ENCODE data around the gene FAU. TPM values are rescaled to one million over a fixed set of nuclear protein-coding genes. Genes with fewer than 3 reads are reported as not detected.

FAU gene
- total RNA-seq, 4 donors from 2014 or later = 524 to 2,189 (median 600) TPM

GRCh38 chr11:65133724-65134123, 11.8 kb upstream of the FAU start:
- WGBS, 2 donors = 1 to 2% methylated on average over 20 of the region's 20 CpGs
- peak in 1 of 2 donors; percentile 41 for DNase-seq
- no peak for TF ChIP-seq CTCF (IDR thresholded peaks at IDR 0.05)
- no peak for TF ChIP-seq POLR2A (IDR thresholded peaks at IDR 0.05)
- intact Hi-C loops (cut with DNase I) = loop anchor here (5.0 kb wide), 1 partner anchor 49 kb away; the partner anchor contains the start of gene CAPN1
- no peaks in the 10 kb centered on the region for H3K27me3 ChIP-seq
- no peaks in the 10 kb centered on the region for H3K9me3 ChIP-seq
- H3K27ac ChIP-seq = peak overlapping the region; percentile 94 to 98 (median 96)
- peak overlapping the region; percentile 50 to 90 (median 66) for H3K4me3 ChIP-seq (replicated peaks in 1 of 3)
- H3K36me3 ChIP-seq = peaks cover 38 to 42% of the 10 kb centered on the region in 2 donors
- peaks cover 24 to 29% of the 10 kb centered on the region in 2 donors for H3K4me1 ChIP-seq

GRCh38 chr11:65132988-65133700, 11.2 kb upstream of the FAU start:
- peak overlapping the region in 1 of 3 donors; percentile 96 for H3K27ac ChIP-seq
- H3K4me1 ChIP-seq = peaks cover 24 to 29% of the 10 kb centered on the region in 2 donors
- H3K4me3 ChIP-seq (replicated peaks in 1 of 3) = peak overlapping the region; percentile 50 to 90 (median 66)
- WGBS, 2 donors = 40 to 44% methylated on average over 18 of the region's 18 CpGs
- TF ChIP-seq CTCF (IDR thresholded peaks at IDR 0.05) (no peak), POLR2A (IDR thresholded peaks at IDR 0.05) (no peak)
- no peaks in the 10 kb centered on the region for H3K27me3 ChIP-seq
- peaks cover 44 to 48% of the 10 kb centered on the region in 2 donors for H3K36me3 ChIP-seq
- DNase-seq = peak; percentile 77 to 81
- intact Hi-C loops (cut with DNase I) = loop anchor here (5.0 kb wide), 1 partner anchor 49 kb away; the partner anchor contains the start of gene CAPN1
- no peaks in the 10 kb centered on the region for H3K9me3 ChIP-seq

- H3K36me3 ChIP-seq = peaks cover 51 to 55% of the 10 kb centered on the region in 2 donors
- no peak overlapping the region for H3K27ac ChIP-seq
These were observed 10.5 kb upstream of the FAU start for GRCh38 chr11:65132238-65132987.

GRCh38 chr11:65131895-65132237, 9.9 kb upstream of the FAU start:
- intact Hi-C loops (cut with DNase I) = loop anchor here (5.0 kb wide), 1 partner anchor 50 kb away; the partner anchor contains the start of gene CAPN1
- 90 to 94% methylated on average over 6 of the region's 6 CpGs for WGBS, 2 donors
- H3K27me3 ChIP-seq = no peaks in the 10 kb centered on the region
- peaks cover 20 to 22% of the 10 kb centered on the region in 2 donors for H3K4me1 ChIP-seq
- peaks cover 57 to 61% of the 10 kb centered on the region in 2 donors for H3K36me3 ChIP-seq
- TF ChIP-seq CTCF (IDR thresholded peaks at IDR 0.05) (no peak), POLR2A (IDR thresholded peaks at IDR 0.05) (no peak)
- DNase-seq = no peak
- H3K27ac ChIP-seq = no peak overlapping the region
- no peaks in the 10 kb centered on the region for H3K9me3 ChIP-seq
- no peak overlapping the region for H3K4me3 ChIP-seq (replicated peaks in 1 of 3)

More at GRCh38 chr11:65132238-65132987, 10.5 kb upstream of the FAU start:
- H3K9me3 ChIP-seq = no peaks in the 10 kb centered on the region
- intact Hi-C loops (cut with DNase I) = loop anchor here (5.0 kb wide), 1 partner anchor 50 kb away; the partner anchor contains the start of gene CAPN1
- no peak for DNase-seq
- H3K4me3 ChIP-seq (replicated peaks in 1 of 3) = no peak overlapping the region
- 74 to 76% methylated on average over 7 to 9 of the region's 10 CpGs for WGBS, 2 donors
- H3K27me3 ChIP-seq = no peaks in the 10 kb centered on the region
- peaks cover 23 to 27% of the 10 kb centered on the region in 2 donors for H3K4me1 ChIP-seq
- TF ChIP-seq POLR2A (IDR thresholded peaks at IDR 0.05) = no peak

- intact Hi-C loops (cut with DNase I) = loop anchor here (5.0 kb wide), 1 partner anchor 51 kb away; the partner anchor contains the start of gene CAPN1
- H3K27me3 ChIP-seq = no peaks in the 10 kb centered on the region
- H3K36me3 ChIP-seq = peaks cover 61 to 66% of the 10 kb centered on the region in 2 donors
- TF ChIP-seq POLR2A (IDR thresholded peaks at IDR 0.05) = no peak
- TF ChIP-seq CTCF (IDR thresholded peaks at IDR 0.05) = no peak
- DNase-seq = no peak
- peaks cover 17 to 20% of the 10 kb centered on the region in 2 donors for H3K4me1 ChIP-seq
- no peak overlapping the region for H3K4me3 ChIP-seq (replicated peaks in 1 of 3)
- no peak overlapping the region for H3K27ac ChIP-seq
- no peaks in the 10 kb centered on the region for H3K9me3 ChIP-seq
- WGBS, 2 donors = 81 to 89% methylated on average over 3 of the region's 3 CpGs
These were observed 9.5 kb upstream of the FAU start for GRCh38 chr11:65131417-65131776.

Data from thyroid gland (tissue), 4 donors.